Measurements from ENCODE around the gene ZNF276.
A peak's percentile ranks its signal among the peaks of the same experiment; 100 is the strongest.
"Not testable (repeated sequence)": the region's sequence is repeated elsewhere in the genome, so short reads cannot be mapped to it uniquely, and the experiment has no call there.

The ZNF276 gene

GRCh38 chr16:89697161-89697615 lies 24.1 kb upstream of the ZNF276 start:
- no peak for DNase-seq

- no peak for DNase-seq
These were observed 23.6 kb upstream of the ZNF276 start for GRCh38 chr16:89697616-89698331.

DNA sequence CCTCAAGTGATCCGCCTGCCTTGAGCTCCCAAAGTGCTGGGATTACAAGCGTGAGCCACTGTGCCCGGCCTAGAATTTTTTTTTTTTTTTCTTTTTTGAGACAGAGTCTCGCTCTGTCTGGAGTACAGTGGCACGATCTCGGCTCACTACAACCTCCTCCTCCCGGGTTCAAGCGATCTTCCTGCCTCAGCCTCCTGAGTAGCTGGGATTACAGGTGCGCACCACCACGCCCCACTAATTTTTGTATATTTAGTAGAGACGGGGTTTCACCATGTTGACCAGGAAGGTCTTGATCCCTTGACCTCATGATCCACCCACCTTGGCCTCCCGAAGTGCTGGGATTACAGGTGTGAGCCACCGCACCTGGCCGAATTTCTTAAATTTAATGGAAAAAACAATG lies 22.6 kb upstream of the ZNF276 start:
- not testable (repeated sequence) for DNase-seq

DNA sequence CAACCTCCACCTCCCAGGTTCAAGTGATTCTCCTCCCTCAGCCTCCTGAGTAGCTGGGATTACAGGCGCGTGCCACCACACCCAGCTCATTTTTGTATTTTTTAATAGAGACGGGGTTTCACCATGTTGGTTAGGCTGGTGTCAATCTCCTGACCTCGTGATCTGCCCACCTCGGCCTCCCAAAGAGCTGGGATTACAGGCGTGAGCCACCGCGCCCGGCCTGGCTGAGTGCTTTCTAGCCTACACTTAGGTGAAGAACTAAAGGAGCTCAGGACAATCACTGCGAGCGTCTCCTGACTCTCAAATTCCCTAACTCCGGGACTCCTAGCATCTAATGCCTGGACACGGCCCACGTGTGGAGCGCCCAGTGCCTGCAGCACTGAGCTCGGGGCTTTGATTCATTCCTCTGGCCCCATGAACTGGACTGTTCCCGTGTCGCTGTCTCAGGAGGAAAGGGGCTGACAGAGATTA lies 21.7 kb upstream of the ZNF276 start:
- not testable (repeated sequence) for DNase-seq

- DNase-seq = peak; percentile 98
These were observed 21.2 kb upstream of the ZNF276 start for GRCh38 chr16:89700100-89700648.

DNA sequence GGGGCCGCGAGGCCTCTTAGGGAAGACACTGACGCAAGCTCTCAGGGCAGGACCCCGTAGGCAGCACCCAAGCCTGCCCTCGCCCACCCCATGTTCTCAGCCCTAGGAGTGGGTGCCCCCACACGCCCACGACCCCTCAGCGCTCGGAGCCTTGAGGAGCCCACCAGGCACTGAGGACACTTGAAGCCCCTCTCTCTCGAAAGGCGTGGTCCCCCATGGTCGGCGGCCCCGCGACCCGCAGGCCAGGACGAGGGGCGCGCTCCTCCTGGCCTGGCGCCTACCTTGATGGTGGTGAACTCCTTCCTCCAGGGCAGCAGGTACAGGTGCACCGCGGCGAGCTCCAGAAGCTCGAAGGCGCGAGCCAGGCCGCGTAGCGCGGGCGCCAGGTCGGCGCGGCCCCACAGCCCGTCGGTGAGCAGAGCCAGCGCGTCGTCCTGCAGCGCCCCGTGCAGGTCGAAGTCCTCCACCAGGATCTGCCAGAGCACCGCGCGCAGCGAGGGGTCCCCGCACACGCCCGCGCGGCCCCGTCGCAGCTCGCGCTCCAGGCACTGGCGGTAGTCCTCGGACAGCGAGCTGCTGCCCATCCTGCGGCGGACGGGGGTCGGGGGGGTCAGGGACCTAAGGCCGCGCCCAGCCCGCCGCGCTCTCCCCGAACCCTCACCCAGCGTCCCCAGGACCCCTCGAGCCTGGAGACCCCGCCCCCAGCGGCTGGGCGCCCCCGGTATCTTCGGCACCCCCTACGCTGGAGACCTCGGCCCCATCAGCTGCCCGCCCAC lies 20.5 kb upstream of the ZNF276 start:
- peak; percentile 64 for DNase-seq

GRCh38 chr16:89701425-89702406 lies 19.6 kb upstream of the ZNF276 start, which contains the start of gene SPATA2L:
TSS of gene SPATA2L (minus strand) at chr16:89701705. CDS start at chr16:89701232, 473 bp downstream.
- DNase-seq = peak; percentile 100

- DNase-seq = no peak
These were observed 17.1 kb upstream of the ZNF276 start for GRCh38 chr16:89704281-89704680.

- no peak for DNase-seq
These were observed 16.3 kb upstream of the ZNF276 start for GRCh38 chr16:89705006-89705405.

DNA sequence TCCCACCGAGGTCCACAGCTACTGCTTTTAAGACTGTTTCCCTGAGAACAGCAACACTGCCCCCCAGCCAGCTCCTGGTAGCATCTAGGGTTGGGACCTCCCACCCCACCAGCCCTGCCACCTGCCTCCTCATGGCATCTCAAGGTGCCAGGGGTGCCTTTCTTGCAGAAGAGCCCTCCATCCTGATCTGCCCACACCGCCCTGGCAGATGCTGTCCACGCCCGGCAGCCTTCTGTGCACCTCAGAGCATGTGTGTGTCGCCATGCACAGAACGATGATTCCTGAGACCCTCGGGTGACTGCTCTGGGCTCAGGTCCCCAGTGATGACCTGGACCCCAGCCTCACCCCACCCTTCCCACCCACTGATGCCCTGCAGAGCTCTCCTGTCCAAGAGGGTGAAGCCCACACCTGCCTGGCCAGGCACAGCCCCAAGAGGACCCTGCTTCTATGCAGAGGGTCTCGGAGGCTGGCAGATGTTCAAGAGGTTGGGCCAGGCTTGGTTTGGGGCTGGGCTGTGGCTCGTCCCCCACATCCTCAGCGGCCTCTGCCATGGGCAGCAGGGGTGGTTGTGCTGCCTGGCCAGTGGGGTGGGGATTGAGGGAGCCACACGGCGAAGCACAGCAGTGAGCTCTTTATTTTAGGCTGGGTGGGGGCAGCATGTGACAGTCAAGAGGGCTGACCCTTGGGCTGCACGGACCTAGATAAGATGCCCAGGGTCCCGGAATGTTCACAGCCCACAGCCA lies 14.6 kb upstream of the ZNF276 start:
- no peak for DNase-seq

GRCh38 chr16:89707695-89708094 lies 13.6 kb upstream of the ZNF276 start:
- DNase-seq = no peak

GRCh38 chr16:89708481-89708931 lies 12.8 kb upstream of the ZNF276 start:
- no peak for DNase-seq

DNA sequence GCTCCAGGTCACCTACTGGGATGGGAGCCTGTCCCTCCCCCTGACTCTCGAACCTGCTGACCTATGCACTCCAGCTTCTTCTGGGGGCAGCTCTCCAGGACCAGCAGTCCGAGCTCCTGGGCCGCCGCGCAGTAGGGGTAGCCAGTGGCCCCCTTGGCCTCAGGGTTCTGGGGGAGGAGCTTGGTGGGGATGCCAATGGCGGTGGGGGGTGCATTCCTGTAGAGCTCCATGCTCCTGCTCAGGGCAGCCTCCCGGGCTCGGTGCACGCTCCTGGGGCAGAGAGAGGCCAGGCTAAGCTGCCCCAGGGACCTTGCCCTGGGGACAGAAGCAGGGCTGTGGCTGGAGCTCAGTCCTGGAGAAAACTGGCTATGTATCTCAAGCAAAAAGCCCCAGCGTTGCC lies 12.2 kb upstream of the ZNF276 start:
- no peak for DNase-seq

DNA sequence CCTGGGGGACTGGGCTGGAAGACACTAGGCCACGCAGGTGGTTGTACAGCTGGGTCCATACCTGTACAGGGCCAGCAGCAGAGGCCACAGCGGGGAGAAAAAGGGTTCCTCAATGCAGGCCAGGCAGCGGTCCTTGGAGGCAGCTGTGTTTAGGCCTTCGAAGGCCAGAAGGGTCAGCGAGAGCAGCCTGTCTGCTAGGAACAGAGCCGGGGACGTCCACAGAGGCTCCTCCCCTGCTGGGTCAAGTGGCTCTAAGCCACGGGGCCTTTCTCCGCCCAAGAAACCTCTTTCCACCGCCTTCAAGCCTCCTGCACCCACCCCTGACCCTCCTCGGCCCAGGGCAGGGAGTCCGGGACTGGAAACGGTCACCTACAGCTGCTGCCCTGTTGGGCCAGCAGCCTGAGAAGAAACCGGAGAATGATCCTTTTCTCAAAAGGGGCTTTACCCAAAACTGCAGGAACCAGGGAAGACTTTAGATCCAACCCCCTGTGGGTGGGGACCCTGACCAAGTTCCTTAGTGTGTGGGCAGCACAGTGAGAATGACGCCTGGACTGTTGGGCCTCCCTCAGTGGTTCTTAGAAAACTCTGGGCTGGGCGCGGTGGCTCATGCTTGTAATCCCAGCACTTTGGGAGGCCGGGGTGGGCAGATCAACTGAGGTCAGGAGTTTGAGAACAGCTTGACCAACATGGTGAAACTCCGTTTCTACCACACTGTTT lies 11.5 kb upstream of the ZNF276 start:
- DNase-seq = no peak

DNA sequence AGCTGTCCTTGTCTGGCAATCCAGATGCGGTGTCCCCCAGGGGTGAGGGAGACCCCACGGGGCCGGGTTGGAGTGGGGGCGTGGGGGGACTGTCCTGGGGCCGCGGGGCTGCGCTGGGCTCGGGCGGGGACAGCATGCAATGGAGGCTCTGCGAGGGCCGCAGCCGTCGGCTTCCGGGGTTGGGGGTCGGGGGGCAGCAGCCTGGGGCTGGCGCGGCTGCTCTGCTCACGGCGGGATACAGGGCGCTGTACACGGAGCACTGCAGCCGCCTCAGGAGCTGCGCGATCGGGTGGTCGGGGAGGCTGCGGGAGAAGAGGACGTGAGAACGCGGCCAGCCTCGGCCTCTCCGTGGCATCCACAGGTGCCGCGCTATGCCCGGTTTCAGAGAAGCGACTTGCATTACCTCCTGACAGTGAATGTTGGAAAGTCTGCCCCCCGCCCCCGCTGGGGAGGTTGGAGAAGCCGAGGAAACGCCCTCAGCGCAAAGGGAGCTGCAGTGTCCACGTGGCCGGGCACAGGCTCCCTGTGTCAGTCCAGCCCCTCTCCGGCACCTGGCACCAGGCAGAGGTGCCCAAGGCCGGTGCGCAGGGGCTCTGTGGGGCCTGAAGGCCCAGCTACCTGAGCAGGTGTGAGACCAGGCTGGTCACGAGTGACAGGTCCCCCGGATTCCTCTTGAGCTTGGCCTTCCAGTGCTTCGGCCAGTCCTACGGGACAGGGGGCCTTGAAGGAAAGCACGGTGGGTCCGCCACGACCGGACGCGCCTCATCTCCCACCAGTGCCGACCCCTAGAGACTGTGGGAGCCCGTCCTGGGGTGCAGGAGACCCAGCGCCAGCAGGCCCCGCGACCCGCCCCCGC lies 10.4 kb upstream of the ZNF276 start:
- DNase-seq = no peak

- DNase-seq = peak; percentile 82
These were observed 9.6 kb upstream of the ZNF276 start for GRCh38 chr16:89711601-89712273.

GRCh38 chr16:89712274-89712781 lies 9.0 kb upstream of the ZNF276 start:
- no peak for DNase-seq

- no peak for DNase-seq
These were observed 4.8 kb upstream of the ZNF276 start for GRCh38 chr16:89716493-89716892.

All from CD4-positive, alpha-beta T cell treated with Interleukin-17A for 4 hours (primary cell).